ENCODE measurements around the gene EPB41L2.

GRCh38 chr6:130794738-130795137 lies 268.3 kb downstream of the EPB41L2 start:
- TF ChIP-seq EZH2phosphoT487 (IDR thresholded peaks at IDR 0.05; ENCODE audit: low read depth, severe bottlenecking, unreplicated experiment) (no peak), EZH2 (IDR thresholded peaks at IDR 0.05; ENCODE audit: borderline replicate concordance) (no peak)
